OCI-LY1 (cell line): Measurements from ENCODE around the gene TNFSF9.
"Not testable (repeated sequence)": the region's sequence is repeated elsewhere in the genome, so short reads cannot be mapped to it uniquely, and the experiment has no call there.

Source experiments
- H2AFZ ChIP-seq: fragments of 200-600 bp; sonication (generic), shearing (Covaris generic); 2 replicates; pipeline ENCODE4 v1.6.0; 2014; ENCODE audit warnings: antibody characterized with exemption, mild to moderate bottlenecking, low read length
- H3F3A ChIP-seq: fragments of 200-600 bp; sonication (generic), shearing (Covaris generic); 2 replicates; pipeline ENCODE4 v1.6.0; 2014; ENCODE audit warnings: mild to moderate bottlenecking, antibody characterized with exemption, low read length, moderate library complexity; ENCODE audit not compliant: insufficient read depth
- H3K27ac ChIP-seq: fragments of 200-600 bp; sonication (generic); 2 replicates; pipeline ENCODE4 v1.5.1; 2014; ENCODE audit warnings: low read length, mixed run types, mild to moderate bottlenecking, low read depth; ENCODE audit not compliant: poor library complexity, severe bottlenecking
- H3K27me3 ChIP-seq: fragments of 200-600 bp; sonication (generic); 2 replicates; pipeline ENCODE4 v1.6.0; 2014; ENCODE audit warnings: antibody characterized with exemption, mild to moderate bottlenecking, low read length, moderate library complexity; ENCODE audit not compliant: insufficient read depth
- H3K36me3 ChIP-seq: fragments of 200-600 bp; sonication (generic); 2 replicates; pipeline ENCODE4 v1.6.1; 2014; ENCODE audit warnings: mild to moderate bottlenecking, antibody characterized with exemption, low read length, moderate library complexity, mixed read lengths; ENCODE audit not compliant: insufficient read depth
- H3K4me1 ChIP-seq: fragments of 200-600 bp; sonication (generic); 2 replicates; pipeline ENCODE4 v1.5.1; 2014; ENCODE audit warnings: mild to moderate bottlenecking, low read length, moderate library complexity; ENCODE audit not compliant: insufficient read depth, severe bottlenecking
- H3K4me2 ChIP-seq: fragments of 200-600 bp; sonication (generic), shearing (Covaris generic); 2 replicates; pipeline ENCODE4 v1.6.1; 2014; ENCODE audit warnings: low read length
- H3K4me3 ChIP-seq: fragments of 200-600 bp; sonication (generic); 2 replicates; pipeline ENCODE4 v1.5.1; 2014; ENCODE audit warnings: low read length, low read depth, mild to moderate bottlenecking, mixed read lengths; ENCODE audit not compliant: poor library complexity, severe bottlenecking
- H3K79me2 ChIP-seq: fragments of 200-600 bp; shearing (Covaris generic); 2 replicates; pipeline ENCODE4 v1.6.1; 2016; ENCODE audit warnings: mixed run types, low read length, mixed read lengths; ENCODE audit not compliant: insufficient read depth
- H3K9ac ChIP-seq: fragments of 200-600 bp; sonication (generic), shearing (Covaris generic); 2 replicates; pipeline ENCODE4 v1.6.1; 2014; ENCODE audit warnings: mild to moderate bottlenecking, low read length, mixed read lengths
- H3K9me2 ChIP-seq: fragments of 200-600 bp; sonication (generic), shearing (Covaris generic); 2 replicates; pipeline ENCODE4 v1.6.1; 2014; ENCODE audit warnings: low read depth, mild to moderate bottlenecking, low read length, mixed read lengths
- H3K9me3 ChIP-seq: fragments of 200-600 bp; shearing (Covaris generic); 2 replicates; pipeline ENCODE4 v1.6.1; 2014; ENCODE audit warnings: low read length, mixed read lengths
- H4K20me1 ChIP-seq: fragments of 200-600 bp; sonication (generic), shearing (Covaris generic); 2 replicates; pipeline ENCODE4 v1.6.0; 2016; ENCODE audit warnings: mild to moderate bottlenecking, low read length; ENCODE audit not compliant: insufficient read depth
- EZH2 ChIP-seq: fragments of 200-600 bp; sonication (generic), shearing (Covaris generic); IDR thresholded peaks from 2 replicates; pipeline ENCODE4 v1.8.0; 2017; ENCODE audit warnings: borderline replicate concordance, mixed run types, mild to moderate bottlenecking, antibody characterized with exemption, low read length, moderate library complexity, mixed read lengths
- TF ChIP-seq, protein P1 (sequence below): fragments of 200-600 bp; sonication (generic), shearing (Covaris generic); IDR thresholded peaks from 2 replicates; pipeline ENCODE4 v1.5.1; 2017; ENCODE audit warnings: mild to moderate bottlenecking, antibody characterized with exemption, low read length, moderate library complexity, mixed read lengths

Gene TNFSF9

GRCh38 chr19:6503407-6504201, 27.2 kb upstream of the TNFSF9 start:
- Histone ChIP-seq H3K4me3 (no peak overlapping the region), H3K36me3 (peaks cover 23% of the 10 kb centered on the region; the same call in 1 of the 2 replicates), H3K79me2 (no peaks in the 10 kb centered on the region), H3F3A (no peaks in the 10 kb centered on the region), H3K4me1 (peaks cover 56% of the 10 kb centered on the region), H4K20me1 (no peaks in the 10 kb centered on the region), H3K27ac (peak overlapping the region; percentile 71), H3K27me3 (no peaks in the 10 kb centered on the region), H3K9me2 (no peaks in the 10 kb centered on the region), H2AFZ (no peak overlapping the region), H3K9me3 (no peaks in the 10 kb centered on the region), H3K9ac (no peak overlapping the region), H3K4me2 (no peak overlapping the region)
- no peak for TF ChIP-seq EZH2
- TF ChIP-seq, protein P1, sequence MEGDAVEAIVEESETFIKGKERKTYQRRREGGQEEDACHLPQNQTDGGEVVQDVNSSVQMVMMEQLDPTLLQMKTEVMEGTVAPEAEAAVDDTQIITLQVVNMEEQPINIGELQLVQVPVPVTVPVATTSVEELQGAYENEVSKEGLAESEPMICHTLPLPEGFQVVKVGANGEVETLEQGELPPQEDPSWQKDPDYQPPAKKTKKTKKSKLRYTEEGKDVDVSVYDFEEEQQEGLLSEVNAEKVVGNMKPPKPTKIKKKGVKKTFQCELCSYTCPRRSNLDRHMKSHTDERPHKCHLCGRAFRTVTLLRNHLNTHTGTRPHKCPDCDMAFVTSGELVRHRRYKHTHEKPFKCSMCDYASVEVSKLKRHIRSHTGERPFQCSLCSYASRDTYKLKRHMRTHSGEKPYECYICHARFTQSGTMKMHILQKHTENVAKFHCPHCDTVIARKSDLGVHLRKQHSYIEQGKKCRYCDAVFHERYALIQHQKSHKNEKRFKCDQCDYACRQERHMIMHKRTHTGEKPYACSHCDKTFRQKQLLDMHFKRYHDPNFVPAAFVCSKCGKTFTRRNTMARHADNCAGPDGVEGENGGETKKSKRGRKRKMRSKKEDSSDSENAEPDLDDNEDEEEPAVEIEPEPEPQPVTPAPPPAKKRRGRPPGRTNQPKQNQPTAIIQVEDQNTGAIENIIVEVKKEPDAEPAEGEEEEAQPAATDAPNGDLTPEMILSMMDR, result no peak

DNA sequence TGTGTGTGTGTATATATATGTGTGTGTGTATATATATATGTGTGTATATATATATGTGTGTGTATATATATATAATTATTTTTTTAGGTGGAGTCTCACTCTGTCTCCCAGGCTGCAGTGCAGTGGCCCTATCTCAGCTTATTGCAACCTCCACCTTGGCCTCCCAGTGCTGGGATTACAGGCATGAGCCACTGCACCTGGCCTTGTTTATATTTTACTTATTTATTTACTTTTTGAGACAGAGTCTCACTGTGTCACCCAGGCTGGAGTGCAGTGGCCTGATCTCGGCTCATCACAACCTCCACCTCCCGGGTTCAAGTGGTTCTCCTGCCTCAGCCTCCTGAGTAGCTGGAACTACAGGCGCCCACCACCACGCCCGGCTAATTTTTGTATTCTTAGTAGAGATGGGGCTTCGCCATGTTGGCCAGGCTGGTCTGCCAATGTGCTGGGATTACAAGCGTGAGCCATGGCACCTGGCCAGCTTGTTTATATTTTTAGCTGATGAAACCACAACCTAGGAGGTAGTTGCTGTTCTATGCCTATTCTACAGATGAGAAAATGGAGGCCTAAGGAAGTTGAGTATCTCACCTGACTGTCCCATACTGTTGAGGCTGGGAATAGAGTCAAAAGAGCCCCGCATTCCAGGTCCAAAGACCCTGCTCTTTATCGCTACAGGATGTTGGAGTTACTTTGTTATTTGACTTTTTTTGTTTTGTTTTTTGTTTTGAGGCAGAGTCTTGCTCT, 22.6 kb upstream of the TNFSF9 start:
- H3K4me2 ChIP-seq, H3K36me3 ChIP-seq, H3K9me3 ChIP-seq, H3K4me3 ChIP-seq, H4K20me1 ChIP-seq, H3K9ac ChIP-seq, H2AFZ ChIP-seq, H3K27me3 ChIP-seq, H3K79me2 ChIP-seq, H3K9me2 ChIP-seq, H3F3A ChIP-seq: not testable (repeated sequence)
- Histone ChIP-seq H3K27ac (peak overlapping the region; percentile 71), H3K4me1 (peaks cover 38% of the 10 kb centered on the region)

DNA sequence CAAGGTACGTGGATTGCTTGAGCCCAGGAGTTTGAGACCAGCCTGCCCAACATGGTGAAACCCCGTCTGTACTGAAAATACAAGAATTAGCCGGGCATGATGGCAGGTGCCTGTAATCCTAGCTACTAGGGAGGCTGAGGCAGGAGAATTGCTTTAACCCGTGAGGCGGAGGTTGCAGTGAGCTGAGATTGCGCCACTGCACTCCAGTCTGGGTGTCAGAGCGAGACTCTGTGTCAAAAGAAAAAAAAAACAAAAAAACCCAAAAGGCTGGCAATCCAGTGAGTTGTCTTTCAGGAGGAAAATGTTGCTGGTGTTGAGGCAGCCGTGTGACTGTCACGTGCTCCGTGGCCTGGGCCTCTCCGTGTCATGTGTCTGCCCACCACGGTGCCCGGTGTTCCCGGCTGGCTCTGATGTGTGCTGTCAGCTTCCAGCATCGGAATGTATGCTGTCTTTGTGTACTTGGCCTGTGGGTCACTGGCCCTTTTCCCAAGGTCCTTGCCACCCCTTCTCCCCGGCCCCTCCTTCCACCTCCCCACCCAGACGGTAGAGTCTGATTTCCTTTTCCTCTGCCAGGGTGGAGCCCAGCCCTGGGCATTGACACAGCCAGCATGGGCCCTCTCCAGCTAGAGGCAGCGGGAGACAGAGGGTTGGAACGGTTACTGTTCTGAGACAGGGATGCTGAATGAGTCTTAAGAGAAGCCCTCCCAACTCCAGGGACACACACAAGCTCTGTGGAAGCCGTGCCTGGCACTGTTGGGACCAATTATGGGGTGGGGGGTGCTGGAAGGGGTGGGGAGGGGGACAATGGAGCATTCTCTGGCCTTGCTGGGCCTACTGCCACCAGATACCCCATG, 21.5 kb upstream of the TNFSF9 start:
- no peak overlapping the region for H3K4me2 ChIP-seq

More for the DNA sequence above, 21.5 kb upstream of the TNFSF9 start:
- H3K36me3 ChIP-seq, result no peaks in the 10 kb centered on the region
- H3K4me1 ChIP-seq, result peaks cover 33% of the 10 kb centered on the region
- no peak overlapping the region for H2AFZ ChIP-seq
- H3K27ac ChIP-seq, result peak overlapping the region; percentile 71
- H3K79me2 ChIP-seq, result no peaks in the 10 kb centered on the region
- H3F3A ChIP-seq, result no peaks in the 10 kb centered on the region
- no peaks in the 10 kb centered on the region for H4K20me1 ChIP-seq
- no peak overlapping the region for H3K4me3 ChIP-seq
- no peaks in the 10 kb centered on the region for H3K9me3 ChIP-seq
- no peak for TF ChIP-seq EZH2
- TF ChIP-seq, protein P1, result no peak
- no peaks in the 10 kb centered on the region for H3K9me2 ChIP-seq
- no peaks in the 10 kb centered on the region for H3K27me3 ChIP-seq
- H3K9ac ChIP-seq, result no peak overlapping the region
